Activated CD8-positive, alpha-beta memory T cell treated with anti-CD3 and anti-CD28 coated beads, Interleukin-2, amount 50 U/mL, for 24 hours (primary cell): ENCODE measurements around the gene RUVBL1.

Source experiments
- DNase-seq: peaks from one replicate; pipeline ENCODE4 v3.0.0-alpha.2; 2020; ENCODE audit errors: extremely low read depth

Gene RUVBL1

GRCh38 chr3:128068156-128068620 lies 55.4 kb downstream of the RUVBL1 start:
- no peak for DNase-seq

- DNase-seq = no peak
These were observed 56.1 kb downstream of the RUVBL1 start for GRCh38 chr3:128067489-128067888.

GRCh38 chr3:128066676-128067075 lies 56.9 kb downstream of the RUVBL1 start:
- DNase-seq = no peak

GRCh38 chr3:128066114-128066513 lies 57.5 kb downstream of the RUVBL1 start:
- DNase-seq = no peak

GRCh38 chr3:128064962-128065361 lies 58.6 kb downstream of the RUVBL1 start:
- no peak for DNase-seq

GRCh38 chr3:128063865-128064264 lies 59.7 kb downstream of the RUVBL1 start:
- no peak for DNase-seq

- no peak for DNase-seq
These were observed 61.4 kb downstream of the RUVBL1 start for GRCh38 chr3:128062033-128062745.

GRCh38 chr3:128060473-128061381 lies 62.9 kb downstream of the RUVBL1 start:
- DNase-seq = no peak

GRCh38 chr3:128056258-128056657 lies 67.4 kb downstream of the RUVBL1 start:
- no peak for DNase-seq

- no peak for DNase-seq
These were observed 69.2 kb downstream of the RUVBL1 start for GRCh38 chr3:128054367-128054766.

- no peak for DNase-seq
These were observed 70.0 kb downstream of the RUVBL1 start for GRCh38 chr3:128053614-128054013.

- no peak for DNase-seq
These were observed 70.8 kb downstream of the RUVBL1 start for GRCh38 chr3:128052595-128053351.

GRCh38 chr3:128051837-128052594 lies 71.6 kb downstream of the RUVBL1 start, which contains the start of gene SEC61A1:
SEC61A1 (plus strand) TSS chr3:128052437; CDS start chr3:128052553, 116 bp downstream.
- peak; percentile 85 for DNase-seq

- DNase-seq = no peak
These were observed 72.2 kb downstream of the RUVBL1 start for GRCh38 chr3:128051459-128051836.

GRCh38 chr3:128050597-128050996 lies 73.0 kb downstream of the RUVBL1 start:
- no peak for DNase-seq

GRCh38 chr3:128041344-128041743 lies 82.3 kb downstream of the RUVBL1 start:
- no peak for DNase-seq

- DNase-seq = no peak
These were observed 83.0 kb downstream of the RUVBL1 start for GRCh38 chr3:128040660-128041059.

- no peak for DNase-seq
These were observed 83.6 kb downstream of the RUVBL1 start for GRCh38 chr3:128040041-128040440.

- DNase-seq = no peak
These were observed 87.5 kb downstream of the RUVBL1 start for GRCh38 chr3:128036119-128036518.

- DNase-seq = no peak
These were observed 90.5 kb downstream of the RUVBL1 start for GRCh38 chr3:128033102-128033501.
